HTERT RPE-1 (cell line): Measurements from ENCODE around the gene TRNT1.

ENCODE experiments used
- in situ Hi-C: fragments of 300-500 bp; cut with MboI; formaldehyde crosslinking; loops from 4 replicates; pipeline ENCODE4 v1.14.3; 2020; ENCODE audit warnings: low sequenced_read_pairs

Gene TRNT1

DNA sequence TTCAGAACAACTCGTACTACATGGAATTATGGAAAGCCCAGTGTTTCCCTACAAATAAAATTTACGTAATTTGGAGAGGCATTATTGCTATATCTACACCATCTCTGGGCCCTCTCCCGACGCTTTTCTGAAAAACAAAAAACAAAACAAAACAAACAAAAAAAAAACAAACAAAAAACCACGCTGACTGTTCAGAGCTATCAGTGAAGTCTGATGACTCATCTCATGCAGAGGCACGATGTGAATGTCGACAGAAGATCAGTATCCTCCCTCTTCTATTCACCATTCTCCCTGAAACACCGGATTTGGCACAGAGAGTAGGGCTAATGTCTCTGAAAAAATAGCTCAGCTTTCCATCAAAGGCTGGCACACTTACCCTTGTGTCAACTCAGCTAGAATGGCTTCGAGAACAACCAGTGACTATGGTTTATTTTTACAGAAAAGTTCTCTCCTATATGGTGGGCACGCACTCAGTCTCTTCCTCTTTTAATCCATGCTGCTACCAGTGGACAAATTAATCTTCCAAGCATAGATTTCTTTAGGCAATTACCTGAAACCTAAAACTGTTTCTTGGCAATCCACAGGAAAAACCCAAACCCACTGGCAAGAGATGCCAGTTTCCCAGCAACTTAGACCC, 51.2 kb downstream of the TRNT1 start:
- in situ Hi-C loops, result no loop called here

DNA sequence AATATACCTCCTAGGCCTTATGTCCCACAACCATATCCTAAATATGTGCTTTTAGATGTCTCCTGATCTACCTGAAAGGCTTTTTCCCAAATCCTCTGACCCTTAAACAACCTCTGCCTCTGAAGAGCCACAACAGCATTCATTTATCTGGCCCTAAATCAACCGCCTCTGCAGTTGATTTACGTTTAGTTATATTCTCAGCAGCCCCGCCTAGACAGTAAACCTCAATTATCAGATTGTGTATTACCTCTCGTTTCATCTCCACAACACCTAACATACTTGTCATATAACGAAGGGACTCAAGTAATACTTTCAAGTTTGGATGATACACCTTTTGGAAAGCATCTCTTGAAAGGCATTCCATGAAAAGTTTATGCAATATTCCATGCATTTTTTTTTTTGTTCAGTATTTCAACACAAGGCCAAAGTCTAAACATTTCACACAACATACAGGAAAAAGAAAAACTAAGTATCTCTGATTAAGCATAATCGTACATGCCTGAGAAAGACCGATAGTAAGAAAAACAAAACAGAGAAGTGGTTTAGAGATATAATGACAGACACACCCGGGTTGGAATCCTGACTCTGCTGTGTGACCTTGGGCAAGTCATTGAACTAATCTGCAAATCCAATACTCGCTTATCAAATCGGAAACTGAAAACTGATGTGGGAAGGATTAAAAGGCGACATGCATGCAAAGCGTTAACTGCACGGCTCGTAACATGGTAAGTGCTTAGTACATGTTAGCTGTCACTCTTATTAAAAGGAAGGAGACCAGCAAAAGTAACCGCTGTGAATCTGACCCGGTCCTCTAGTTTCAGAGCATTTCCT, 52.0 kb downstream of the TRNT1 start:
- in situ Hi-C loops, result no loop called here

DNA sequence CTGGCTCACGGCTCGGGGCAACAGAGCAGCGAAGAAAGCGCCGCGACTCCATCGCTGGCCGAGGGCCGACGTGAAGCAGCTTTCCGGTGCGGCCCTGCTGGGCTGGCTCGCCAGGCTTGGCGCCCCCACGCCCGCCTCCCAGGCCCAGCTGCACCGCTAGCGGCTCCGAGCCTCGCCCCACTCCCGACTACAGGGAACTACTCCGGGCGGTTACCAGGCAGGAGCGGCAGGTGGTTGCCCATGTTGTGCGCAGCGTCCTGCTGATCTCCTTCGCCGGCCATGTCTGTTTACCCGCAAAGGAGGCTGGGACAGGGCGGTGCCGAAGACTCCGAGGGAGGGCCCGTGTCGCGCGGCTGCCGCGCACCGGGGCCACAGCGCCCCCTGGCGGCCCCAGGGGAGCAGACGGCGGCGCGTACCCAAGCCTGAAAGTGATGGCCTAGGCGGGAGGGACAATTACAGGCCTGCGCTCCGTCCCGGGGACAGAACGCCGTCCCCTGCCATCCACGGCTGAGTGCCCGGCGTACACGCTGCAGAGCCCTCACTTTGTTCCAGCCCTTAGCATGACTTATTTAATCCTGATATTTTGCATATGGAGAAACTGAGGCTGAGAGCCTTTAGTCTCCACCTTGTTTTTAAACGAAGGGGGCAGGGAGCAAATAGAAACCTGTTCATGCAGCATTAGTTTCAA, 52.8 kb downstream of the TRNT1 start, which contains the start of gene CRBN:
CRBN (minus strand) TSS at position 285 of the 688 bp plus-strand sequence; CDS start at position 281, 4 bp downstream.
- in situ Hi-C loops, result no loop called here

DNA sequence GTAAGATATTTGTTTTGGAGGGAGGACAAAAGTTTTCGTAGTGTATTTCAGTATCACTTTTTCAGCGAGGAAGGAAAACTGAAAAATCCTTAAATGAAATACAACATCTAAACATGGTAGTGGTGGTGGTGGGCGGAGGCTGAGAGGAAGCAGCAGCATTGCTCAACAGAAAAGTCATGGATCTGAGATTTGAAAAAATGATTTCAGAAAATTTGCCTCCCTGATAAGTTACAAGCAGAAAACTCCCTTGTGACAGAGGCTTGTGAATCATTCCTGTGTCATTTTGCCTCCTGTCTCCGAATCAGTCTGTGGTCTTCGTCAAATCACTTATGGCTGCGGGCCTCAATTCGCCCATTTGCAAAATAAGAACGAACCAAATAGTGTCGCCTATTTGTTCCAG, 53.7 kb downstream of the TRNT1 start:
- in situ Hi-C loops, result no loop called here

DNA sequence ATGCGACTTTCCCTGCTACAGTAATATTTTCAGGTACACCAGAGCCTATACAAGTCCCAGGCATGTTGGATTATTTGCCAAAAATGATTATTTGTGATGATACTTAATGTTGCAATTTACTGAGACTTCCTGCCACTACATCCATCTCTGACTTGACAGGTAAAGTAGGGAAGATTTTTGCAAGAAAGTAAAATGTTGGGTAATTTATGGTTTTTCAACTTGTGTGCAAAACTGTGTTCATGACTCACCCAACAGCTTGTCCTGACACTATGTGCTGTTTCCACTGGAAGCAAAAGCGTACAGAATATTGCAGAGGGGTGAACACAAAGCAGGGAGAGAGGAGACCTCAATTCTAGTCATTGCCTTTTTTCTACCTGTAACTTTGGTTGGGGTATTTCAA, 58.1 kb downstream of the TRNT1 start:
- in situ Hi-C loops, result no loop called here

DNA sequence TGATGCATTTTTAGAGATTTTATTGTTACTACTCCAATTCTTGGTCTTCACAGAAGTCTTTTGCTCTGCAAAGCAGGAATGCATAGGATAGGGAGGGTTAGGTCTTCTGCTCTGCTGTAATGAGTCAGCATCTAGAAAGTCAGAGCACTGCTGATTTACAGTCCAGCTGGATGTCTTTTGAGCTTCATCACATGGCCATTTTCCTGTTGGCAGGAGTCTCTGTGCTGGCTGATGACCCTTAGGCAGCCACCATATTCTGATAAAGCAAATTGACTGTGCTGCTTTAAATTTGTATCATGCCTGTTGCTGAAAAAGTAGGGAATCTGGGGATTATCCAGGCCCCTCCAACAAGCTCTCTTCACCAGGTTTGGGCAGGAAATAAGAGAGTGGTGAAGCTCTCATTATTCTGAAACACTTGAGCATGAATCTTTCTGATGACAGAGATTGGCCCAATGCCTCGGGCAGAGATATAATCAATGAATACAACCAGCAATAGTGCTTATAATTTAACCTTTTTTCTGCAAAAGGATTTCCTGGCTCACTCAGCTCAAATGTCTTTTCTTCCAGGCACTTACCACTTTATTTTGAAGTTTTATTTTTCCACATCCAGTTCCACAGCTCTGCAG, 62.5 kb downstream of the TRNT1 start:
- in situ Hi-C loops, result no loop called here

DNA sequence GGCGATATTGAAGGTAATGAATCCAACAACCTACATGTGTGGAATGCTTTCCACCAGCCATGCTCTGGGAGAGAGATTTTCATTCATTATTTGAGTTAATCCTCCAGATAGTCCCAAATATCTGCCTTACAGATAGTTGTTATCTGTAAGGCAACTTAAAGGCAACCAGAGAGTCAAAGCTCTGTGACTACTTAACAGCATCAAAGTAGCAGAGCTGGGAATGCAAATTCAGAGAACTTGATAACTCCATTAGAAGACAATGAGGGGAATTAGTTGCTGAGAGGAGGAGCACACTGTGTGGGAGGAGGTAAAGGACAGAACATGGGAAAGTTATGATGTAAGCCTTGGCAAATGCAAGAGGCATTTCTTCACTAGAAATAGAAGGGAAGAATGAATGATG, 63.2 kb downstream of the TRNT1 start:
- in situ Hi-C loops, result no loop called here

DNA sequence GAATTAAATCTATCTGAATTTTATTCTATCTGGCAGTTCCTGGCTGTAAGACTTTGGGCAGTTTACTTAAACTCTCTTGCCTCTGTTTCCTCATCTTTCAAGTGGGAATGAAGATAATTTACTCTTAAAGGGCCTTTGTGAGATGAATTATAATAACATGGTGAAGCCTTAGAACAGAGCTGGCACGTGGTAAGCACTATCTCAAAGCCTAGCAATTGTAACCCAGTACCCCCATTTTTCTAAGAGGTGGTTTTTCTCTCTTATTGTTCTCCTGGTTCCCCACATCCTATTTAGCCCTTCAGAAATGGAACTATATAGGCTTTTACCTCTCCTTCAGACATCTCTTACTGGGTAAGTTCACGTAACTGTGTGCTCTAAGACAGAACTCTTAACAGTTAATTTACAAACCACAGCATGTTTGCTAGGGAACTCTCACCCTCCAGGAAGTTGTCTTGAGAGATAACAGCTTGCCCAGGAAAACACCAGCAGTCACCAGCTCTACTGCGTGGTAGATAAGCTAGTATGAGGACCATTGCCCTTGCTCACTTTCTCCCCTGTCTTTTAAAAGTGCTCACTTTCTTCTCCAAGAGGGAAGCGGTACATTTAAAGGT, 65.0 kb downstream of the TRNT1 start:
- in situ Hi-C loops, result no loop called here

DNA sequence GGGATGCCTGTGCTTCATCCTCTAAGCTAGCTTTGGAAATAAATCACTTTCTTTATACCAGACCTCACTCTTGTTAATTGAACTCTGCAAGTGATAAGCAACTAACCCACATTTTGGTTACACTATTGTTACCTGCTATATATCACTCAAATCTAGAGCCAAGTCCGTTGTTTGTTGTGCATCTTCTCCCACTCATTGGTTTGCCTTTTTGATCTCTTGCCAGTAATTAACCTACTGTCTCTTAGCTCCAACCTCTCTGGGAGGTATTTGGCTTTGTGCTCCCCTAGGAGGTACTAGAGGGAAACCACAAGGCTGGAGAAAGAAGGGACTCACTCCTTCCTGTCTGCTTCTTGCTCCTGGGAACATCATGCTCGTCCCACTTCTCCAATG, 65.5 kb downstream of the TRNT1 start:
- in situ Hi-C loops, result no loop called here

DNA sequence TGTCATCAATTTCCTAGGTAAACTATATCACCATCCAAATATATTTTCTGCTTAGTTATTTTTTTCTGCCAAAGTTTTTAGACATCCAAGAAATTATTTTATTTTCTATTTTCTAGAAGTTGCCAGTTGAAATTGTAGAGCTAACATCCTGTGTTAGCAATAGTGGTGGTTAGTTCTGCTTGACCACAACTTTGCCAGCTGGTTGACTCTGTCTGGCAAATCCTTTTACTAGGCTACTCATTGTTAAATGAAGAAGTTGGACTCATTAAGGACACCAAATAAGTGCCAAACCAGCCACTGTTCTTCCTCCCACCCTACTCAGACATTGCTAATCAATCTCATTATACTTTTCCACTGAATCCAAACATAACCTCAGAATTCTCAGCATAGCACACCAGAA, 68.1 kb downstream of the TRNT1 start:
- in situ Hi-C loops, result no loop called here

DNA sequence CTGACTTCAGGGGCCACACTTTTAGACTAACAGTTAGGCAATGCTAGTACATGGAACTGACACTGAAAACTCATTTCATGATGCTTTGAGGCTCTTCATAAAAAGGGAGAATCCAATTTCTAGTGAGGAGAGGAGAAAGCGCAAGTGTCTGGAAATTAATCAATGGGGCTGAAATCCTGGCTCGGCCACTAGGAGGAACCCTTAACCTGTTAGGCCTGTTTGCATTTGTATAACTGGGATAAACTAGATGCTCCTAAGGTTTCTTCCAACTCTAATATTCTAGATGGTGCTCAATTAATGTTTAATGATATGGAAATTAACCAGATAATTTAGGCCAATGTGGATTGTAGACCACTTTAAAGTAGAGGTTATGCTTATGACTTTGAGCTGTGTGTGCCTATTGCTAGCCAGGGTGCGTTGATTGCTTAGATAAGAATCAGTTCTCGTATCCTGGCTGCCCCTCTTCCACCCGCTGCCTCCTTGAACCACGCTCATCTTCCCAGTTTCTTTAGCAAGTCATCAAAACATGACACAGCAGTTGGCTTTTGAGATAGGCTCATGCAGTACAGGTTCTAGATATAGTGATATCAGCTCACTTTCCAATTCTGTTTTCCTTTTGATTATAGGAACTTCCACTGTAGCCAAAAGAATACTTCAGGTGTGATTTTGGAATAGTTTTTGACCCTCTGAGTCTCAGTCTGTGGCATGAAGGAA, 69.6 kb downstream of the TRNT1 start:
- in situ Hi-C loops, result no loop called here
